22Rv1 (cell line): ENCODE data around the gene MCHR1.

ENCODE experiments used
- CTCF ChIP-seq: fragments of 450-650 bp; IDR thresholded peaks from 2 replicates; pipeline ENCODE4 v1.5.1; 2017; ENCODE audit warnings: mild to moderate bottlenecking
- ZFX ChIP-seq: fragments of 450-650 bp; IDR thresholded peaks from 2 replicates; pipeline ENCODE4 v1.6.1; 2017; ENCODE audit warnings: antibody characterized with exemption, borderline replicate concordance

- TF ChIP-seq CTCF (no peak), ZFX (no peak)
These were observed 42.0 kb downstream of the MCHR1 start for GRCh38 chr22:40721266-40721665.
